Ovary (tissue), 9 donors: Measurements from ENCODE around the gene KLHL9. TPM values are rescaled to one million over a fixed set of nuclear protein-coding genes. Genes with fewer than 3 reads are reported as not detected.

Experiments
- DNase-seq, 5 donors: peaks; one replicate each; pipeline ENCODE4 v3.0.0-alpha.2; 2019 to 2020
- H3K27ac ChIP-seq, 2 donors: fragments of 200-600 bp; one replicate each; pipeline versions ENCODE4 v1.5.1 to v1.8.0; 2019 to 2022
- H3K27me3 ChIP-seq: fragments of 200-600 bp; one replicate; pipeline ENCODE4 v1.8.0; 2022
- H3K36me3 ChIP-seq: fragments of 200-600 bp; sonication (generic); one replicate; pipeline ENCODE4 v1.5.1; 2019
- H3K4me1 ChIP-seq: one replicate; pipeline ENCODE4 v1.8.1; 2013; ENCODE audit warnings: mild to moderate bottlenecking, moderate library complexity; ENCODE audit not compliant: insufficient read depth
- H3K4me3 ChIP-seq: fragments of 200-600 bp; sonication (generic); one replicate; pipeline ENCODE4 v1.5.1; 2017
- H3K9me3 ChIP-seq, 2 donors: fragments of 200-600 bp in 1 of 2; sonication (generic) in 1 of 2; one replicate each; pipeline versions ENCODE4 v1.5.1 to v1.8.1; 2013 to 2019; ENCODE audit warnings: mild to moderate bottlenecking in 1 of 2, moderate library complexity in 1 of 2
- CTCF ChIP-seq, 3 donors: fragments of 450-650 bp in 2 of 3; fragments of 200-600 bp in 1 of 3; IDR thresholded peaks; one replicate each; pipeline versions ENCODE4 v1.5.1 to v1.8.0; 2016 to 2022; ENCODE audit warnings: antibody characterized with exemption in 3 of 3, mild to moderate bottlenecking in 1 of 3
- EP300 ChIP-seq: sonication (generic); formaldehyde crosslinking; IDR thresholded peaks from one replicate; pipeline ENCODE4 v1.6.1; 2017; ENCODE audit warnings: antibody characterized with exemption
- POLR2A ChIP-seq: fragments of 450-650 bp; IDR thresholded peaks from one replicate; pipeline ENCODE4 v1.6.1; 2017; ENCODE audit warnings: antibody characterized with exemption, mild to moderate bottlenecking, moderate library complexity
- WGBS, 3 donors: extraction: QIAGEN DNeasy Blood & Tissue Kit in 1 of 3; methylation state at CpG; one replicate each; pipeline versions ENCODE4 v1.1.5 to v1.1.7; 2013 to 2017; 5-methylcytosine and 5-hydroxymethylcytosine counted together
- intact Hi-C, 4 donors: fragments of 100-400 bp; cut with DNase I; formaldehyde crosslinking; loops; one replicate each; pipeline versions ENCODE4 v1.11.0 to v1.15.1; 2022 to 2023
- polyA plus RNA-seq, 2 donors: library from polyadenylated mRNA; stranded (reverse); fragments of 200-250 nt in 1 of 2; fragments of 350-450 nt in 1 of 2; fragmentation: Illumina TruSeq in 1 of 2; extraction: RNeasy Lipid Tissue Mini Kit (QIAGEN cat#74804) in 1 of 2; gene quantifications; one replicate each; pipeline ENCODE4 v1.2.3, GENCODE V29; 2013 to 2014
- total RNA-seq, 7 donors: library from RNA; depleted of rRNA in 2 of 7; stranded (reverse); fragments of >200 nt in 2 of 7; fragmentation: NEBNext Ultra II Directional in 3 of 7; extraction: Animal tissue kit (Norgen Biotek cat#: 25700) in 3 of 7; gene quantifications; one replicate each; pipeline versions ENCODE4 v1.1.0 to v1.2.4, GENCODE V29; 2016 to 2023
- donor health status: DM: no; HTN: no; CAD: no; lungs with moderate emphysema.
- donor health status: DM: no; HTN: no; CAD: no.
- donor health status: Bipolar disorder and iron deficiency.
- donor health status: DM: yes; HTN: yes; CAD: no.
- donor health status: DM: no; HTN: no; CAD: no.
- donor health status: DM: yes; HTN: yes; CAD: no.

KLHL9 gene
- total and polyA plus RNA-seq, 9 donors, result 14.3 to 35.9 (median 28.5) TPM

GRCh38 chr9:21314152-21314551 lies 21.1 kb downstream of the KLHL9 start:
- TF ChIP-seq CTCF (IDR thresholded peaks at IDR 0.05) (no peak), EP300 (no peak), POLR2A (no peak)
- H3K27me3 ChIP-seq, result no peaks in the 10 kb centered on the region
- DNase-seq, result no peak
- WGBS, 3 donors, result 76 to 80% (median 78%) methylated on average over 2 of the region's 2 CpGs
- intact Hi-C loops, result loop anchor here in 1 of 4 donors (10.0 kb wide), 1 partner anchor 471 kb away; no protein-coding TSS in a partner anchor
- H3K27ac ChIP-seq, result no peak overlapping the region
- H3K9me3 ChIP-seq, result no peaks in the 10 kb centered on the region
- no peak overlapping the region for H3K4me3 ChIP-seq
- H3K4me1 ChIP-seq, result no peaks in the 10 kb centered on the region
- H3K36me3 ChIP-seq, result no peaks in the 10 kb centered on the region

- Histone ChIP-seq H3K27ac (no peak overlapping the region), H3K4me3 (no peak overlapping the region), H3K4me1 (no peaks in the 10 kb centered on the region), H3K9me3 (no peaks in the 10 kb centered on the region), H3K36me3 (no peaks in the 10 kb centered on the region), H3K27me3 (no peaks in the 10 kb centered on the region)
- WGBS, 3 donors, result 90 to 100% (median 95%) methylated on average over 1 of the region's 1 CpG
- intact Hi-C loops, result loop anchor here in 1 of 4 donors (10.0 kb wide), 1 partner anchor 473 kb away; no protein-coding TSS in a partner anchor
- DNase-seq, result no peak
- TF ChIP-seq POLR2A (no peak), CTCF (IDR thresholded peaks at IDR 0.05) (no peak), EP300 (no peak)
These were observed 23.3 kb downstream of the KLHL9 start for GRCh38 chr9:21311889-21312288.

GRCh38 chr9:21305213-21305612 lies 30.0 kb downstream of the KLHL9 start, which contains the start of gene IFNA5:
TSS of gene IFNA5 (minus strand) at chr9:21305313. CDS start at chr9:21305256, 57 bp downstream.
- intact Hi-C loops, result no loop called here
- no peak within 1 kb of the TSS for H3K4me3 ChIP-seq
- 79 to 94% (median 88%) methylated on average over 2 of the region's 2 CpGs for WGBS, 3 donors
- H3K36me3 ChIP-seq, result no peaks in the 10 kb centered on the region
- no peaks in the 10 kb centered on the region for H3K9me3 ChIP-seq
- TF ChIP-seq POLR2A (no peak), EP300 (no peak), CTCF (IDR thresholded peaks at IDR 0.05) (no peak)
- no peaks in the 10 kb centered on the region for H3K4me1 ChIP-seq
- no peaks in the 10 kb centered on the region for H3K27me3 ChIP-seq
- H3K27ac ChIP-seq, result no peak within 1 kb of the TSS
- no peak for DNase-seq

GRCh38 chr9:21295992-21296391 lies 39.2 kb downstream of the KLHL9 start:
- 77 to 93% (median 83%) methylated on average over 1 of the region's 1 CpG for WGBS, 3 donors

GRCh38 chr9:21294904-21295538 lies 40.2 kb downstream of the KLHL9 start:
- no peak for DNase-seq
- Histone ChIP-seq H3K9me3 (no peaks in the 10 kb centered on the region), H3K36me3 (no peaks in the 10 kb centered on the region), H3K4me3 (no peak overlapping the region), H3K27me3 (no peaks in the 10 kb centered on the region), H3K4me1 (no peaks in the 10 kb centered on the region), H3K27ac (no peak overlapping the region)
- WGBS, 3 donors, result 43 to 64% (median 63%) methylated on average over 6 of the region's 6 CpGs
- intact Hi-C loops, result no loop called here
- TF ChIP-seq CTCF (IDR thresholded peaks at IDR 0.05), result no peak
- no peak for TF ChIP-seq EP300
- no peak for TF ChIP-seq POLR2A

More at GRCh38 chr9:21295992-21296391, 39.2 kb downstream of the KLHL9 start:
- intact Hi-C loops, result no loop called here
- H3K4me3 ChIP-seq, result no peak overlapping the region
- H3K36me3 ChIP-seq, result no peaks in the 10 kb centered on the region
- TF ChIP-seq POLR2A, result no peak
- no peak overlapping the region for H3K27ac ChIP-seq
- no peaks in the 10 kb centered on the region for H3K27me3 ChIP-seq
- no peaks in the 10 kb centered on the region for H3K9me3 ChIP-seq
- no peak for DNase-seq
- H3K4me1 ChIP-seq, result no peaks in the 10 kb centered on the region
